SK-N-MC (cell line): ENCODE measurements around the gene CSMD2.

ENCODE experiments used
- EZH2 ChIP-seq: fragments of 200-600 bp; sonication (generic); IDR thresholded peaks from one replicate; pipeline ENCODE4 v1.6.1; 2017; ENCODE audit warnings: antibody characterized with exemption
- POLR2AphosphoS5 ChIP-seq: IDR thresholded peaks from 2 replicates; pipeline ENCODE4 v1.6.1; 2012; ENCODE audit warnings: mild to moderate bottlenecking, low read depth, low read length, borderline replicate concordance

DNA sequence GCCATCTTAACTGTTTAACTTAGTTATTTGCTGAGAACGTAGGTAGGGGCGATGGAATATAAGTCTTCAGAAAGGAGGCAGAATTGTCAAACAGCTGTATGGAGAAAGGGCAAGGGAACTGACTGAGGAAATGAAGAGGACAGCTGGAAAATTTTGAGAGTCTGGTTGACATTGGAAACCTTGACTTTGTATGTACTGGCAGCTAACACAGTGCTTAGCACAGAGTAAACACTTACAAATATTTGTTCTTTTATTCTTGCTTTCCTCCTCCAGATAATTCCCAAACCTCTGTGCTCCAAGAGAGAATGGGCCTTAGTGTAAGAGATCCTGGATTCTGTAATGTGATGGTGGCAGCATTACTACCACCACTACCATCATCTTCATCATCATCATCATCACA is 601.3 kb downstream of the CSMD2 start:
- no peak for TF ChIP-seq POLR2AphosphoS5
- no peak for TF ChIP-seq EZH2
